GM21737 (cell line): ENCODE data around the gene MPRIP.

ENCODE experiments used
- ATAC-seq: cut with Tn5 transposase; IDR thresholded peaks from one replicate; pipeline ENCODE4 v1.9.1; 2021; ENCODE audit warnings: mild to moderate bottlenecking, moderate library complexity; ENCODE audit not compliant: unreplicated experiment

The MPRIP gene

GRCh38 chr17:17064322-17064721 is 22.1 kb downstream of the MPRIP start:
- no peak for ATAC-seq

GRCh38 chr17:17066021-17066420 is 23.8 kb downstream of the MPRIP start:
- ATAC-seq: no peak

GRCh38 chr17:17067257-17067656 is 25.0 kb downstream of the MPRIP start:
- no peak for ATAC-seq

GRCh38 chr17:17069849-17070248 is 27.6 kb downstream of the MPRIP start:
- no peak for ATAC-seq

GRCh38 chr17:17070931-17071330 is 28.7 kb downstream of the MPRIP start:
- no peak for ATAC-seq

GRCh38 chr17:17071531-17072360 is 29.5 kb downstream of the MPRIP start:
- no peak for ATAC-seq

GRCh38 chr17:17072546-17072945 is 30.3 kb downstream of the MPRIP start:
- no peak for ATAC-seq

- no peak for ATAC-seq
Observed at GRCh38 chr17:17073030-17073564, 30.8 kb downstream of the MPRIP start.

- no peak for ATAC-seq
Observed at GRCh38 chr17:17073581-17074403, 31.5 kb downstream of the MPRIP start.

- ATAC-seq: no peak
Observed at GRCh38 chr17:17075125-17075781, 33.0 kb downstream of the MPRIP start.

GRCh38 chr17:17076066-17076465 is 33.8 kb downstream of the MPRIP start:
- ATAC-seq: no peak

GRCh38 chr17:17077101-17077500 is 34.8 kb downstream of the MPRIP start:
- no peak for ATAC-seq

- no peak for ATAC-seq
Observed at GRCh38 chr17:17077861-17078732, 35.8 kb downstream of the MPRIP start.

- ATAC-seq: no peak
Observed at GRCh38 chr17:17078832-17079231, 36.6 kb downstream of the MPRIP start.

- no peak for ATAC-seq
Observed at GRCh38 chr17:17079336-17079735, 37.1 kb downstream of the MPRIP start.

GRCh38 chr17:17079761-17080160 is 37.5 kb downstream of the MPRIP start:
- ATAC-seq: no peak

- ATAC-seq: no peak
Observed at GRCh38 chr17:17080181-17080631, 37.9 kb downstream of the MPRIP start.

- no peak for ATAC-seq
Observed at GRCh38 chr17:17080781-17081180, 38.5 kb downstream of the MPRIP start.

- no peak for ATAC-seq
Observed at GRCh38 chr17:17081304-17081940, 39.2 kb downstream of the MPRIP start.

GRCh38 chr17:17082878-17083277 is 40.6 kb downstream of the MPRIP start:
- no peak for ATAC-seq
